GM12874 (cell line): ENCODE results near the gene TIPARP.

ENCODE experiments used
- TF ChIP-seq, protein P1 (sequence below): IDR thresholded peaks from 2 replicates; pipeline ENCODE4 v1.5.1; 2011; ENCODE audit warnings: low read depth, mild to moderate bottlenecking, control low read depth, low read length, moderate library complexity; ENCODE audit not compliant: insufficient read depth

TIPARP gene

DNA sequence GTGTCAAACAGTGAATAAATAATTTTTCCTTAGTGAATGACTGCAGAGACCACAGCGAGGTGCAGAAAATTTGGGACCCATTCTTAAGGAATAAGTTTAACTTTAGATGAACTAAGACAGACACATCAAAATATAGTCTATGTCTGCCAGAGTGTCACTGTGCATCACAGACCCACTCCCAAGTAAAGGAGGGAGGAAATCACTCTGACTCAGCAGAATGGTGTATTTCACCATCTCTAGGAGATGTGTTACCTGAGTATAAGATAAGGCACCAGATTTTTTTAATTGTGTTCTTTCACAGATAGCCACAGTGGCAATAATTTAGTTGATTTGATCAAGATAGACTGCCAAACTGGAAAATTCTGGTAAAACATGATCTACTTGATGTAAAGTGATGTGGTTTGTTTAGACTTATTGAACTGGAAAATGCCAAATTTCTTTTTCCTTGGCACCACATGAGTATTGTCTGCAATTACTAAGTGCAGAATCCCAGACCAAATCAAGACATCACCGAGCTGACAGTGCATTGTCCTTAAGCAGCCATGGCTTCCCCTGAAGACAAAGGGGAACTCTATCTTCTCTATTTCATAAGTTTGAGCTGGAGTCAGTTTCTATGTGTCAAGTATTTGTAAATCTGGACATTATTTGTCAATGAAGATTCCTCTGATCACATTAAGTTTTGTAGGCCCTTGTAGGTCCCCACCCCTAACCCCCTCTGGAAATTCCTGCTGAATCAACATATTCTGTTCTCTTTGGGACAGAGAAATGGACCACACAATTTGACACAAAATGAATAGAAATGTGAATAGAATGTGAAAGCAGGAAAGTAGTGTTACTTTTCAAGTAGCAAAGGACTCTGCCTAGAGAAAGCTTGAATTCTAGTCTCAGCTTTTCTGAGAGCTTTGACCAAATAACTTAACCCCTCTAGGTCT lies 47.6 kb downstream of the TIPARP start:
- TF ChIP-seq, protein P1, sequence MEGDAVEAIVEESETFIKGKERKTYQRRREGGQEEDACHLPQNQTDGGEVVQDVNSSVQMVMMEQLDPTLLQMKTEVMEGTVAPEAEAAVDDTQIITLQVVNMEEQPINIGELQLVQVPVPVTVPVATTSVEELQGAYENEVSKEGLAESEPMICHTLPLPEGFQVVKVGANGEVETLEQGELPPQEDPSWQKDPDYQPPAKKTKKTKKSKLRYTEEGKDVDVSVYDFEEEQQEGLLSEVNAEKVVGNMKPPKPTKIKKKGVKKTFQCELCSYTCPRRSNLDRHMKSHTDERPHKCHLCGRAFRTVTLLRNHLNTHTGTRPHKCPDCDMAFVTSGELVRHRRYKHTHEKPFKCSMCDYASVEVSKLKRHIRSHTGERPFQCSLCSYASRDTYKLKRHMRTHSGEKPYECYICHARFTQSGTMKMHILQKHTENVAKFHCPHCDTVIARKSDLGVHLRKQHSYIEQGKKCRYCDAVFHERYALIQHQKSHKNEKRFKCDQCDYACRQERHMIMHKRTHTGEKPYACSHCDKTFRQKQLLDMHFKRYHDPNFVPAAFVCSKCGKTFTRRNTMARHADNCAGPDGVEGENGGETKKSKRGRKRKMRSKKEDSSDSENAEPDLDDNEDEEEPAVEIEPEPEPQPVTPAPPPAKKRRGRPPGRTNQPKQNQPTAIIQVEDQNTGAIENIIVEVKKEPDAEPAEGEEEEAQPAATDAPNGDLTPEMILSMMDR: no peak

DNA sequence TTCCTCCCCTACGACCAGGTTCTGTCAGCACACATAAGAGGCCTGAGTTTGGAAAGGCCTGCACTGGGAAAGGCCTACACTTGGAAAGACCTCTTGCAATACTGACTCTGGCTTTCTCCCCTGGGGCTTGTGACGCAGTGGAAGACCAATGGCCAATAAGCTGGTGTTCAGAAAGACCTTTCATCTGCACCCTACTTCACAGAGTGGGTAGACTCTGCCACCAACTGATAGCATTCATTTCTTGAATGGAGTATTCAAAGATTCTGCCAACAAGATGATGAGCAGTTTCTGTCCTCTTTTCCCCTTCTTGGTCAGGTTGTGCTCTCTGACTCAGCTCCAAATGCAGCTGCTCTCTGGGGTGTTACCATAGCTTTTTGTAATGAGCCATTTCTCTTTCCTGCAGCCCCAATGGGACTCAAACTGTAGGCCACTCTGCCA lies 48.8 kb downstream of the TIPARP start:
- TF ChIP-seq, protein P1: no peak

DNA sequence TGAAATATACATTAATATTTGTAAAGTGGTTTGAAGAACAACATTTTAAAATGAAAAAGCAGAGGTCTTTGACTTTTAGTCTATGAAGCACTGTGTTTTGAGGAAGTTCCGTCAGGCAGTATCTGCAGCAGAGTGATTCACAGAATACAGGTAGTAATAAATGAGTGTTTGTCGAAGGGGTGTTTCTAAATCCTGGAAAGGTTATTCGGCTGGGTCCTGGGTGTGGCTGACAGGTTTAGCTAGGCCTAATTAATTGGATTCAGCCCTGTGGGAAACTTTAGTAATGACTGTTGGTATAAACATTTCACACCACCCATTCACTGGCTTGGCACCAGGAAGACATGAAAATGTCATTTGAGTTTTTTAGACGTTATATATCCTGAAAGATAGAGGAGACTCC lies 51.3 kb downstream of the TIPARP start:
- TF ChIP-seq, protein P1: no peak

DNA sequence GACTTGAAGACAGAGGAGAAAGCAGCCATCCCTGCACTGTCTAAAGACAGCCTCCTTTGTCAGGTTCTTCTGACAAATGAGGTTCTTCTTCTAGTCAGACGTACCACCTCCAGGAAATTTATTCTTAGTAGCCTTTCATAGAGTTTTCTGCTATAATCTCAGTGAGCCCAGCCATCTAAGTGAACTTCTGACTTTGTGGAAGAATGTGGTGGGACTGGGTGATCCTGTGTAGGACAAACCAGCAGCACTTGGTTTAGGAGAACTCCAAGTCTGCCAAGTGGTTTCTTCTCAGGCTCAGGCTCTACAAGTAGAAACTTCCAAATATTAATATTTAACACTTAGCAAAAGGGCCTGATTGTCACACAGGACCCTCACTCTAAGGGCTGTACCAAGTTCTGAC lies 52.1 kb downstream of the TIPARP start:
- TF ChIP-seq, protein P1: no peak

DNA sequence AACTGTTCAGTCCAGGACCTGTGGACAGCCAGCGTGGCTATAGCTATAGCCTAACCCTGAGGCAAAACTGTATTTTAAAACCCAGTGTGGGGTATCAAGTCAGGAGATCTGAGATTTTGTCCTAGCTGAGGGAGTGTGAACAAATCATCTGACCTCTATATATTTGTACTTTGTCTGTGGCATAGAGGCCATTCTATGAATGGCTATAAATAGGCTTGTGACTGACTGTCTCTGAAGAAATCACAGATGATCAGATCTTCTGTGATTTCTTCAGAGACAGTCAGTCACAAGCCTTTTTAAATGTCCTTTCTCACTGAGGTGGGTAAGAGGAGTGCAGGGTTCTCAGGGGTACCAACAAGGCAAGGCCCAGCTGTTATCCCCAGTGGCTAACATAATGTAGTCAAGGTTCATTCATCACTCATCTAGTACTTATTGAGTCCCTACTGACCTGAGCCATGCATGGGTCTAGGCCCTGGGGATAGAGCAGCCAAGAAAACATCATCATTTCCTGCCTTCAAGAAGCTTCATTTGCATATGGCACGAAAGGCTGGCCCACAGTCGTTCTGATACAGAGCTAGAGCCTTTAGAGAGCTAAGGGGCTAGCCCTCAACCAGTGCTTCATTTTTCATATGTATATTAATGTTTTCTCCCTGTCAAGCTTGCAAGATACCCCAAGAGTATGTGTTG lies 53.3 kb downstream of the TIPARP start:
- TF ChIP-seq, protein P1: no peak

DNA sequence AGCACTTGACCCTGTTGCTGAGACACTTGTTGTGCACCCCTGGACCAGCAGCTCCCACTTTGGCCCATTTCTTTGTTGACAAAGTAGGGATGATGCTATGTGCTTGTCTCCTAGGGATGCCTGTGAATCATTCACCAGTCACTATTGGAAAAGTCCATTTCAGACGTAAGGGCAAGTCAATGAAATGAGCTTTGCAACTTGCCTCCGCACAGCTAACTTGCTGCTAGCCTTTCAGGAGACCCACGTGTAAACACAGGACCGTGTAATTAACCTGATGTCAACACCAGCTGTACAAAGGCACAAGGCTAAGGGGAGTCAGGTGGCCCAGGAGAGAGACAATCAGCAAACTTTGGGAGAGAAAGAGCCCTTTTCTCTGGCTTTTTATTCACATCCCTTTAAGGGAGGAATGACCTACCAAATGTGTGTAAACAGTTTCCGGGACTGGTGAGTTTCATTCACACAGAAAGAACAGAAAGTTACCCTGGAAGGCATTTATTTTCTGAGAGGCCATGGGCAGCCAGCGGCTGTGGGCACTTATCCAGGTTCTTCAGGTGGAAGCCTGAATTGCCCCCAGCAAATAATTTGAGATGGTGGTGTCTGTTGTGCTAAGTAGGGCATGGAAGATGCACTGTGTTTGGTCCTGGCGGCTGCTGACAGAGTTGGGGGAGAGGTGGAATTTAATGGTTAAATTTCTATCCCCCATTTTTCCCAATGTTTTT lies 54.0 kb downstream of the TIPARP start:
- TF ChIP-seq, protein P1: no peak

DNA sequence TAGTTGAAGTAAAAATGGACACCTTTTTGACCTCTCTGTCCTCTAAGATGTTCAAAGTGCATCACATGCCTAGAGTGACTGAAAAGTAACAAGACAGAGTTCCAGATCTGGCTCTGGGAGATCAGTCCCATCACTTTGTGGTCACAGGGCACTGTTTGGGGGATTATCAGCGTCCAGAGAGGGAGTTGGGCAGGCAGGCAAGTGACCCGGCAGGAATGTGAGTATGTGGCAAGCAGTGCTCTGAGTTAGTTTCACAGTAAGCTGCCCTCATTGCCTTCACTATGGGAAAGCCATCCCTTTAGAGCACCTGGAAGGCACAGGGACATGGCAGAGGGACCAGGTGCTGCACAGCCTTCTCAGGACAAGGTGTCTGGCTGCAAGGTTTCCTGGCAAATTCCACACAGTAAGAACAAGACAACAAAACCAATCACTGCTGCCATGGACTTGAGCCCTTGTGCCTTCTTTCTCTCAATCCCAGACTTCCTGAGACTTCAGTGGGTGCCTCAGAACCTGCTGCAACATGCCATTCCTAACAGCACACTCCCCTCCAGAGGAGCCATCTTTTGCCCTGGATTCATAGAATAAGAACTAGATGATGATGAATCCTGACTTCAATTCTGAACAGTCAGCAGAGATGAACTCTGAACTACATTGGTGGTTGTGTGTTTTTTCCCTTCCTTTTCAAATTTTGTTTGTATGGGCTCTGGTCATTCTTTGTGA lies 55.2 kb downstream of the TIPARP start:
- TF ChIP-seq, protein P1: no peak
